H9 (cell line): ENCODE data around the gene MINDY2. TPM values are rescaled to one million over a fixed set of nuclear protein-coding genes. Genes with fewer than 3 reads are reported as not detected.

Source experiments
- DNase-seq: peaks from one replicate; pipeline ENCODE4 v3.0.0-alpha.2; 2017
- H2AFZ ChIP-seq: one replicate; pipeline ENCODE4 v1.6.1; 2013; ENCODE audit warnings: mild to moderate bottlenecking, low read length, control low read depth, moderate library complexity
- H2AK5ac ChIP-seq: 2 replicates; pipeline ENCODE4 v1.6.1; 2013; ENCODE audit warnings: low read length, control low read depth, mixed read lengths; ENCODE audit not compliant: insufficient read length
- H2BK120ac ChIP-seq: one replicate; pipeline ENCODE4 v1.6.1; 2013; ENCODE audit warnings: low read depth, mild to moderate bottlenecking, low read length, control low read depth, inconsistent platforms; ENCODE audit not compliant: poor library complexity, severe bottlenecking
- H2BK12ac ChIP-seq: 2 replicates; pipeline ENCODE4 v1.6.1; 2013; ENCODE audit warnings: low read length, control low read depth, mixed read lengths, low read depth; ENCODE audit not compliant: insufficient read length
- H2BK15ac ChIP-seq: 2 replicates; pipeline ENCODE4 v1.6.1; 2013; ENCODE audit warnings: low read depth, low read length, control low read depth
- H2BK20ac ChIP-seq: one replicate; pipeline ENCODE4 v1.6.1; 2013; ENCODE audit warnings: low read depth, mild to moderate bottlenecking, low read length, control low read depth, inconsistent platforms; ENCODE audit not compliant: poor library complexity, severe bottlenecking
- H2BK5ac ChIP-seq: 2 replicates; pipeline ENCODE4 v1.6.1; 2013; ENCODE audit warnings: low read length, control low read depth, mixed read lengths; ENCODE audit not compliant: insufficient read length
- H3K14ac ChIP-seq: 2 replicates; pipeline ENCODE4 v1.6.1; 2013; ENCODE audit warnings: low read length, control low read depth; ENCODE audit not compliant: insufficient read depth
- H3K18ac ChIP-seq: 2 replicates; pipeline ENCODE4 v1.6.1; 2013; ENCODE audit warnings: low read depth, mild to moderate bottlenecking, mixed read lengths, low read length, control low read depth; ENCODE audit not compliant: insufficient read length
- H3K23ac ChIP-seq: 2 replicates; pipeline ENCODE4 v1.6.1; 2013; ENCODE audit warnings: low read length, control low read depth, mixed read lengths, low read depth; ENCODE audit not compliant: insufficient read length
- H3K23me2 ChIP-seq: 2 replicates; pipeline ENCODE4 v1.6.1; 2013; ENCODE audit warnings: low read depth, mild to moderate bottlenecking, mixed read lengths, low read length, control low read depth; ENCODE audit not compliant: insufficient read length, poor library complexity, severe bottlenecking
- H3K27ac ChIP-seq: 2 replicates; pipeline ENCODE4 v1.5.1; 2013; ENCODE audit warnings: low read length, control low read depth, mixed read lengths, low read depth; ENCODE audit not compliant: insufficient read length
- H3K27me3 ChIP-seq: 2 replicates; pipeline ENCODE4 v1.6.1; 2013; ENCODE audit warnings: low read length, control low read depth, inconsistent platforms; ENCODE audit not compliant: insufficient read depth
- H3K4ac ChIP-seq: 2 replicates; pipeline ENCODE4 v1.6.1; 2013; ENCODE audit warnings: low read depth, mild to moderate bottlenecking, control low read depth, inconsistent platforms, low read length, moderate library complexity
- H3K4me1 ChIP-seq: 2 replicates; pipeline ENCODE4 v1.6.1; 2013; ENCODE audit warnings: low read length, control low read depth, inconsistent platforms; ENCODE audit not compliant: insufficient read depth
- H3K4me2 ChIP-seq: 2 replicates; pipeline ENCODE4 v1.6.1; 2013; ENCODE audit warnings: low read length, control low read depth, mixed read lengths; ENCODE audit not compliant: insufficient read length, insufficient read depth
- H3K56ac ChIP-seq: 2 replicates; pipeline ENCODE4 v1.6.1; 2013; ENCODE audit warnings: low read depth, mild to moderate bottlenecking, mixed read lengths, low read length, control low read depth; ENCODE audit not compliant: insufficient read length
- H3K79me1 ChIP-seq: 2 replicates; pipeline ENCODE4 v1.6.1; 2013; ENCODE audit warnings: low read depth, mild to moderate bottlenecking, moderate library complexity, low read length, control low read depth, inconsistent platforms; ENCODE audit not compliant: insufficient read depth, poor library complexity, severe bottlenecking
- H3K79me2 ChIP-seq: 2 replicates; pipeline ENCODE4 v1.6.1; 2013; ENCODE audit warnings: low read length, control low read depth, inconsistent platforms; ENCODE audit not compliant: insufficient read depth
- H3K9ac ChIP-seq: 2 replicates; pipeline ENCODE4 v1.6.1; 2013; ENCODE audit warnings: low read length, control low read depth, mixed read lengths; ENCODE audit not compliant: insufficient read length; ENCODE audit errors: extremely low read depth
- H3K9me3 ChIP-seq: one replicate; pipeline ENCODE4 v1.6.1; 2013; ENCODE audit warnings: low read depth, low read length, inconsistent platforms; ENCODE audit not compliant: control insufficient read depth
- H3T11ph ChIP-seq: one replicate; pipeline ENCODE4 v1.6.1; 2013; ENCODE audit warnings: mild to moderate bottlenecking, low read length, control low read depth, inconsistent platforms
- H4K20me1 ChIP-seq: one replicate; pipeline ENCODE4 v1.6.1; 2013; ENCODE audit not compliant: control insufficient read depth, insufficient read length, insufficient read depth
- H4K5ac ChIP-seq: 2 replicates; pipeline ENCODE4 v1.6.1; 2013; ENCODE audit warnings: low read depth, mild to moderate bottlenecking, mixed read lengths, low read length, control low read depth; ENCODE audit not compliant: insufficient read length
- H4K8ac ChIP-seq: replicated peaks from 2 replicates; pipeline ENCODE4 v1.6.1; 2013; ENCODE audit warnings: low read length, control low read depth, mixed read lengths, low read depth; ENCODE audit not compliant: insufficient read length
- H4K91ac ChIP-seq: 2 replicates; pipeline ENCODE4 v1.6.1; 2013; ENCODE audit warnings: low read depth, mild to moderate bottlenecking, moderate library complexity, mixed read lengths, low read length, control low read depth; ENCODE audit not compliant: insufficient read length
- H3K27ac Mint-ChIP-seq, 3 experiments: 2 replicates in 2 of 3; 3 replicates in 1 of 3; pipeline ENCODE4 v1.8.0; 2020 to 2021; ENCODE audit warnings: mixed read lengths in 3 of 3, mild to moderate bottlenecking in 1 of 3, moderate library complexity in 1 of 3
- H3K27me3 Mint-ChIP-seq: 2 replicates; pipeline ENCODE4 v1.8.0; 2021; ENCODE audit warnings: low read depth, mild to moderate bottlenecking, moderate library complexity, mixed read lengths
- H3K36me3 Mint-ChIP-seq, 3 experiments: 2 replicates in 2 of 3; 3 replicates in 1 of 3; pipeline ENCODE4 v1.8.0; 2020 to 2021; ENCODE audit warnings: low read depth in 3 of 3, mixed read lengths in 3 of 3; ENCODE audit not compliant: insufficient read depth in 1 of 3
- H3K4me1 Mint-ChIP-seq, 2 experiments: 2 replicates each; pipeline ENCODE4 v1.8.0; 2020; ENCODE audit warnings: mixed read lengths in 2 of 2
- H3K4me3 Mint-ChIP-seq, 2 experiments: 2 replicates in 1 of 2; 3 replicates in 1 of 2; pipeline ENCODE4 v1.8.0; 2020 to 2021; ENCODE audit warnings: mild to moderate bottlenecking in 2 of 2, mixed read lengths in 2 of 2, moderate library complexity in 1 of 2
- H3K9me3 Mint-ChIP-seq, 2 experiments: 2 replicates in 1 of 2; 3 replicates in 1 of 2; pipeline ENCODE4 v1.8.0; 2020; ENCODE audit warnings: mild to moderate bottlenecking in 2 of 2, mixed read lengths in 2 of 2, moderate library complexity in 1 of 2
- WGBS: extraction: QIAGEN DNeasy Blood & Tissue Kit; methylation state at CpG from one replicate; pipeline ENCODE4 v1.1.7; 2013; ENCODE audit warnings: missing lambda C conversion rate, low lambda C conversion rate, mixed read lengths; ENCODE audit not compliant: insufficient read length; ENCODE audit errors: extremely low coverage; 5-methylcytosine and 5-hydroxymethylcytosine counted together
- total RNA-seq: library from RNA; stranded (reverse); gene quantifications from 2 replicates; pipeline ENCODE4 v1.2.1, GENCODE V29; 2021
- TF ChIP-seq, protein P1 (sequence below): fragments of 200-600 bp; sonication (generic); conservative IDR thresholded peaks from 3 replicates; pipeline ENCODE4 v1.8.0; 2021; ENCODE audit warnings: antibody characterized with exemption, mild to moderate bottlenecking

Gene MINDY2
- total RNA-seq, 1 experiment from 2014 or later = 32.3 TPM

DNA sequence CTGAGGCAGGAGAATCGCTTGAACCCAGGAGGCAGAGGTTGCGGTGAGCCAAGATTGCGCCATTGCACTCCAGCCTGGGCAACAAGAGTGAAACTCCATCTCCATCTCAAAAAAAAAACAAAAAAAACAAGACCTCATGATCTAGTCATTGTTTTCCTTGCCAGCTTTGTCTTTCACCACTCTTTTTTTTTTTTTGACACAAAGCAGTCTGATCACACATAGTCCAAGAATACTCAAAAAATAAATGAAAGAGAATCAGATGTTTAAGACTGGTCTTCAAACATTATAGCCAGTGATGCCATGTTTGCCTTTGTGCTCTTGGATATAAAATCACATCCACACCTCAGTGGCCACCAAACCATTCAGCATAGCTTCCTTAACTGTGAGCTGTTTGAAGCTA, 15.8 kb upstream of the MINDY2 start:
- Histone ChIP-seq H3K27me3 (no peaks in the 10 kb centered on the region), H3K4me1 (no peaks in the 10 kb centered on the region), H2BK20ac (no peak overlapping the region), H3K27ac (no peak overlapping the region), H3K9me3 (no peaks in the 10 kb centered on the region), H3K79me1 (no peaks in the 10 kb centered on the region), H3K9ac (no peak overlapping the region), H4K91ac (no peak overlapping the region), H3T11ph (no peak overlapping the region), H4K5ac (no peak overlapping the region), H2BK12ac (no peak overlapping the region), H2BK5ac (no peak overlapping the region), H3K79me2 (no peaks in the 10 kb centered on the region), H3K4ac (no peak overlapping the region), H2AFZ (no peak overlapping the region), H4K8ac (no peak overlapping the region), H3K4me2 (no peak overlapping the region), H3K56ac (no peak overlapping the region), H3K18ac (no peak overlapping the region), H2BK120ac (no peak overlapping the region), H2AK5ac (no peak overlapping the region), H4K20me1 (no peaks in the 10 kb centered on the region), H3K14ac (no peak overlapping the region), H3K23me2 (no peaks in the 10 kb centered on the region), H3K23ac (no peak overlapping the region), H2BK15ac (no peak overlapping the region)
- H3K4me3 Mint-ChIP-seq = no peak overlapping the region
- peaks cover 3 to 6% of the 10 kb centered on the region in 2 experiments for H3K4me1 Mint-ChIP-seq
- TF ChIP-seq, protein P1, sequence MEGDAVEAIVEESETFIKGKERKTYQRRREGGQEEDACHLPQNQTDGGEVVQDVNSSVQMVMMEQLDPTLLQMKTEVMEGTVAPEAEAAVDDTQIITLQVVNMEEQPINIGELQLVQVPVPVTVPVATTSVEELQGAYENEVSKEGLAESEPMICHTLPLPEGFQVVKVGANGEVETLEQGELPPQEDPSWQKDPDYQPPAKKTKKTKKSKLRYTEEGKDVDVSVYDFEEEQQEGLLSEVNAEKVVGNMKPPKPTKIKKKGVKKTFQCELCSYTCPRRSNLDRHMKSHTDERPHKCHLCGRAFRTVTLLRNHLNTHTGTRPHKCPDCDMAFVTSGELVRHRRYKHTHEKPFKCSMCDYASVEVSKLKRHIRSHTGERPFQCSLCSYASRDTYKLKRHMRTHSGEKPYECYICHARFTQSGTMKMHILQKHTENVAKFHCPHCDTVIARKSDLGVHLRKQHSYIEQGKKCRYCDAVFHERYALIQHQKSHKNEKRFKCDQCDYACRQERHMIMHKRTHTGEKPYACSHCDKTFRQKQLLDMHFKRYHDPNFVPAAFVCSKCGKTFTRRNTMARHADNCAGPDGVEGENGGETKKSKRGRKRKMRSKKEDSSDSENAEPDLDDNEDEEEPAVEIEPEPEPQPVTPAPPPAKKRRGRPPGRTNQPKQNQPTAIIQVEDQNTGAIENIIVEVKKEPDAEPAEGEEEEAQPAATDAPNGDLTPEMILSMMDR = no peak
- H3K9me3 Mint-ChIP-seq = no peaks in the 10 kb centered on the region
- WGBS = no CpG with 5 or more reads among the region's 3 CpGs
- DNase-seq = no peak
- H3K36me3 Mint-ChIP-seq = no peaks in the 10 kb centered on the region
- no peaks in the 10 kb centered on the region for H3K27me3 Mint-ChIP-seq
- H3K27ac Mint-ChIP-seq = no peak overlapping the region
